GM12864 (cell line): Measurements from ENCODE around the gene BCLAF1.
A peak's percentile ranks its signal among the peaks of the same experiment; 100 is the strongest.

Experiments
- DNase-seq: peaks from one replicate; pipeline ENCODE4 v3.0.0-alpha.2; 2011; ENCODE audit warnings: low read depth
- H3K4me3 ChIP-seq: 2 replicates; pipeline ENCODE4 v1.5.1; 2011; ENCODE audit warnings: mild to moderate bottlenecking, low read depth, low read length, control low read depth
- TF ChIP-seq, protein P1 (sequence below): IDR thresholded peaks from 2 replicates; pipeline ENCODE4 v1.5.1; 2011; ENCODE audit warnings: low read depth, mild to moderate bottlenecking, moderate library complexity, low read length, control low read depth, inconsistent platforms; ENCODE audit errors: missing control alignments

BCLAF1 gene

DNA sequence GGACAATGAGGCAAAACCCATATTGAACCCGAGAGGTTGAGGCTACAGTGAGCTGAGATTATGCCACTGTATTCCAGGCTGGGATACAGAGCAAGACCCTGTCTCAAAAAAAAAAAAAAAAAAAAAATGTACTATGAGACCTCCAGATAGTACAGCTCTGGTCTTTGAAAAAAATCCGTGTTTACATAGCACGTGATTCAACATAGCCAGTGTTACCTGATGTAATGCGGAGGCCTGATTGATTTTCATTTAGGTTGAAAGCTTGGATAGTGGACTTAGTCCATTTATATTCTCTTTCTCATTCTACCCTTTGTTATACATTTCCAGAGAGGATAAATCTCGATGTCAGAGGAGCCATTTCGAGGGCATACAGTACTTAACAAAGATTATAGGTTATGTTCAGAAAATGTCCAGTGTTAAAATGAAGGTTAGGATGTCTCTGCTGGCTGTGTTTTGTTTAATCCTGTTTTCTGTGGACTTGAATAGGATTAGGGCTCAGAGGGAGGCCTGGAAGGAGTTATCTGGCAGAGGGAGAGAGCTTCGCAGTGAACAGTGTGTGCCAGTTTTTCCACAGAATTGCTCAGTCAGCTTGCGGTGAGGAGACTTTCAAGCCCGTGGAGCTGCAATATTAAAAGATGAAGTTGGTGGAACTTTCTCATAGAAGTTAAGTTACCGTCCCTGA is 33.9 kb upstream of the BCLAF1 start:
- H3K4me3 ChIP-seq, result no peak overlapping the region
- DNase-seq, result no peak
- TF ChIP-seq, protein P1, sequence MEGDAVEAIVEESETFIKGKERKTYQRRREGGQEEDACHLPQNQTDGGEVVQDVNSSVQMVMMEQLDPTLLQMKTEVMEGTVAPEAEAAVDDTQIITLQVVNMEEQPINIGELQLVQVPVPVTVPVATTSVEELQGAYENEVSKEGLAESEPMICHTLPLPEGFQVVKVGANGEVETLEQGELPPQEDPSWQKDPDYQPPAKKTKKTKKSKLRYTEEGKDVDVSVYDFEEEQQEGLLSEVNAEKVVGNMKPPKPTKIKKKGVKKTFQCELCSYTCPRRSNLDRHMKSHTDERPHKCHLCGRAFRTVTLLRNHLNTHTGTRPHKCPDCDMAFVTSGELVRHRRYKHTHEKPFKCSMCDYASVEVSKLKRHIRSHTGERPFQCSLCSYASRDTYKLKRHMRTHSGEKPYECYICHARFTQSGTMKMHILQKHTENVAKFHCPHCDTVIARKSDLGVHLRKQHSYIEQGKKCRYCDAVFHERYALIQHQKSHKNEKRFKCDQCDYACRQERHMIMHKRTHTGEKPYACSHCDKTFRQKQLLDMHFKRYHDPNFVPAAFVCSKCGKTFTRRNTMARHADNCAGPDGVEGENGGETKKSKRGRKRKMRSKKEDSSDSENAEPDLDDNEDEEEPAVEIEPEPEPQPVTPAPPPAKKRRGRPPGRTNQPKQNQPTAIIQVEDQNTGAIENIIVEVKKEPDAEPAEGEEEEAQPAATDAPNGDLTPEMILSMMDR, result no peak

DNA sequence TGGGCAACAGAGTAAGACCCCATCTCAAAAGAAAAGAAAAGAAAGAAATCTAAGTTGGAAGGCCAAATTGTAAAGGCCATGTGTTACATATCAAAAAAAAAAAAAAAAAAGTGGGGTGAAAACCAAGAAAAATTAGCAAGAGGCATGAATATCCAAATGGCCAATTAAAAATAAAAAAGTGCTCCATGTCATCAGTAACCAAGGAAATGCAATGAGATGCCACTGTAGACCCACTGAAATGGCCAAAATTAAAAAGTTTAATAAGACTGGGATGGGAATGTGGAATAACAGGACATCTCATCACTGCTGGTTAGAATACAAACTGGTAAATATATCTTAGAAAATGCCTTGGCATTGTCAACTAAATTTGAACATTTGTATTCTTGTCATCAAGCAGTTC is 30.1 kb upstream of the BCLAF1 start:
- TF ChIP-seq, protein P1, result no peak
- no peak overlapping the region for H3K4me3 ChIP-seq
- no peak for DNase-seq

DNA sequence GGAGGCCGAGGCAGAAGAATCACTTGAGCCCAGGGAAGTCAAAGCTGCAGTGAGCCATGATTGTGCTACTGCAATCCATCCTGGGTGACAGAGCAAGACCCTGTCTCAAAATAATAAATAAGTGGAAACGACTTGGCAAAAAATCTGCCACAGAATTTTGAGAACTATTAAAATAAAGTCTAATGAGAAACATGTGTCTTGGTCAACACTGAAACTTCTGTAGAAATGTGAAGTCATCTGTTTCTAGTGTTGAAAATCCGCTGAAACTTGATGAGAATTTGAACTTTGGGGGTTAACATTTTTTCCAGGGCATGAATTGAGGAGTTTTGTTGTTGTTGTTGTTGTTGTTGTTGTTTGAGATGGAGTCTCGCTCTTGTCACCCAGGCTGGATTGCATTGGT is 29.0 kb upstream of the BCLAF1 start:
- no peak overlapping the region for H3K4me3 ChIP-seq
- TF ChIP-seq, protein P1, result no peak
- no peak for DNase-seq

DNA sequence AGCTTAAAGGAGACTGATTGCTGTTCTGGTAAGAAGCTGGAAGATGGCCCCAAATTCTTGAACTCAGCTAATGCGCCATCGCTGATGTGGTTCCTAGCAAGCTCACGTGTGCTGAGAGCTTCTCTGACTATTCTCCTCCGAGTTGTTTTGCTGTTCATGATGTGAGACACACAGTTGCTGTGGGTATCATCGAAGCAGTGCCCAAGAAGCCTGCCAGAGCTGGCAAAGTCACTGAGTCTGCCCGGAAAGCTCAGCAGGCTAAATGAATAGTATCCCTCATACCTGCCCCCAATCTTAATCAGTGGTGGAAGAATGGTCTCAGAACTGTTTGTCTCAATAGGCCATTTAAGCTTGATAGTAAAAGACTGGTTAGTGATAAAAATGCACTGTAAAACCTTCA is 28.3 kb upstream of the BCLAF1 start:
- no peak for DNase-seq
- TF ChIP-seq, protein P1, result no peak
- no peak overlapping the region for H3K4me3 ChIP-seq

DNA sequence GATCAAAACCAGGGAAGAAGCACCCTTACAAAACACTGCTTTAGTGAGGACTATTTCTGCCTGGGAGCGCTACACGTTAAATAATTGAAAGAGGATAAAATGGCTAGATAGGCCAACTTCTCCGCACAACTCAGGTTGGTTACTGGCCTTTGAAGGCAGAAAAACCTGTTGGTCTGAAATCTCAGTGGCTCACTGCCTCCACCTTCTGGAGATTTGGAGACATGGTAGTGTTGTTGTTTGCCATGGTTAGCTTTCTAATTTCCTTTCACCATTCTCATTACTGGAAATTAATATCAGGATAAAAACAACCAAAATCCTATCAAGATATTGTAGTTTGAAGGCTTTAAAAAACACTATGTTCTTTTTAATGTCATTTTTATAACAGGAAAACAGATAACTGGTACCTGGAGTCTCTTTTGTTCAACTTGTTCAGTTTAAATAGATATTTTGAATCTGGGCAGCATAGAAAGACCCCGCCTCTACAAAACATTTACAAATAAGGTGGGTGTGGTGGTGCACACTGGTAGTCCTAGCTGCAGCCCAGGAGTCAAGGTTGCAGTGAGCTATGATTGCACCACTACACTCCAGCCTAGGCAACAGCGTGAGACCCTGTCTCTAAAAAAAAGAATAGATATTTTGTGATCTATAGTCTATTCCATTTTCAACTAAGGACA is 27.5 kb upstream of the BCLAF1 start:
- DNase-seq, result peak; percentile 16
- no peak overlapping the region for H3K4me3 ChIP-seq
- TF ChIP-seq, protein P1, result peak; percentile 78

DNA sequence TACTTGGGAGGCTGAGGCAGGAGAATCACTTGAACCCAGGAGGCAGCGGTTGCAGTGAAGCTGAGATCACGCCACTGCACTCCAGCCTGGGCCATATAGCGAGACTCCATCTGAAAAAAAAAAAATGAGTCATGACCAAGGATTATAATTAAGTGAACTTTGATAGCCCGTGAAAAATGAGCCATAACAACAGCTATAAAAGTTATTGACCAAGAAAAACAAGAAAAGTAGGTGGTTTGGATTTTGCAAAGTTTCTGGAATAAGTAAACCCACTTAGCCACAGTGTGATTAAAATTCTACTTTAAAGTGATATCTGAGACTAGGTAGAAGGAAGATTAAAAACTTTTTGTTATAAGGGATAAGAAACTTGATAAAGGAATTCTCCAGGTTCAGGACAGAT is 25.9 kb upstream of the BCLAF1 start:
- DNase-seq, result no peak
- H3K4me3 ChIP-seq, result no peak overlapping the region
- TF ChIP-seq, protein P1, result no peak

DNA sequence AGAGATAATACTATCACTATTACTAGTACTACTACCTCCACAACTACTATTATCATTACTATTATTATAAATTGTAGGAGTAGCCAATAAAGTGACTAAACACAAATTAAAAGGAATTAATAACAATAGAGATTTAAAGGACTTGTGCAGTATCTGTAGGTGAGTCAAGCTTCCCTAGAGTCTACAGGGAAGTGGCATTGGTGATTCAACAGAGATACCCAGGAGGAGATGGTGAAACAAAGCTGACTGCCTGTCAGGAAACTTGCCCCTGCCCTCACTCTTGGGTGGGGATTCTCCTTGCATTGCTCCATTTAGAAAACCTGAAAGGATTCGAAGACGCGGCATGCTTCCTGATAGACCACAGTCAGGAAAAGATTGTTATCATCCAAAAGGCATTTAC is 23.3 kb upstream of the BCLAF1 start:
- H3K4me3 ChIP-seq, result no peak overlapping the region
- TF ChIP-seq, protein P1, result no peak
- no peak for DNase-seq
